SJSA1 (cell line): ENCODE results near the gene SAMD14. TPM values are rescaled to one million over a fixed set of nuclear protein-coding genes. Genes with fewer than 3 reads are reported as not detected.

Source experiments
- DNase-seq, 2 experiments: peaks; one replicate each; pipeline ENCODE4 v3.0.0-alpha.2; 2015 to 2020; ENCODE audit warnings: low spot score in 2 of 2, low read depth in 1 of 2
- H3K27ac ChIP-seq: fragments of 250-450 bp; sonication (Bioruptor Pico); 2 replicates; pipeline ENCODE4 v1.5.1; 2020; ENCODE audit warnings: mild to moderate bottlenecking, moderate library complexity
- H3K27me3 ChIP-seq: fragments of 250-450 bp; sonication (Bioruptor Pico); replicated peaks from 2 replicates; pipeline ENCODE4 v1.5.1; 2020; ENCODE audit warnings: mild to moderate bottlenecking, moderate library complexity
- H3K36me3 ChIP-seq: fragments of 250-450 bp; sonication (Bioruptor Pico); 2 replicates; pipeline ENCODE4 v1.5.1; 2020; ENCODE audit warnings: mild to moderate bottlenecking
- H3K4me1 ChIP-seq: fragments of 250-450 bp; sonication (Bioruptor Pico); replicated peaks from 2 replicates; pipeline ENCODE4 v1.6.1; 2021; ENCODE audit warnings: mild to moderate bottlenecking
- H3K4me3 ChIP-seq: fragments of 250-450 bp; sonication (Bioruptor Pico); 2 replicates; pipeline ENCODE4 v1.5.1; 2020; ENCODE audit warnings: mild to moderate bottlenecking
- H3K9me3 ChIP-seq: fragments of 250-450 bp; sonication (Bioruptor Pico); replicated peaks from 2 replicates; pipeline ENCODE4 v1.5.1; 2020; ENCODE audit warnings: mild to moderate bottlenecking
- total RNA-seq: library from RNA; depleted of rRNA; stranded (reverse); fragments of >200 nt; shearing (Covaris generic); gene quantifications from 2 replicates; pipeline ENCODE4 v1.2.3, GENCODE V29; 2014

SAMD14 gene
- total RNA-seq, 1 experiment from 2014 or later = 0.11 TPM

DNA sequence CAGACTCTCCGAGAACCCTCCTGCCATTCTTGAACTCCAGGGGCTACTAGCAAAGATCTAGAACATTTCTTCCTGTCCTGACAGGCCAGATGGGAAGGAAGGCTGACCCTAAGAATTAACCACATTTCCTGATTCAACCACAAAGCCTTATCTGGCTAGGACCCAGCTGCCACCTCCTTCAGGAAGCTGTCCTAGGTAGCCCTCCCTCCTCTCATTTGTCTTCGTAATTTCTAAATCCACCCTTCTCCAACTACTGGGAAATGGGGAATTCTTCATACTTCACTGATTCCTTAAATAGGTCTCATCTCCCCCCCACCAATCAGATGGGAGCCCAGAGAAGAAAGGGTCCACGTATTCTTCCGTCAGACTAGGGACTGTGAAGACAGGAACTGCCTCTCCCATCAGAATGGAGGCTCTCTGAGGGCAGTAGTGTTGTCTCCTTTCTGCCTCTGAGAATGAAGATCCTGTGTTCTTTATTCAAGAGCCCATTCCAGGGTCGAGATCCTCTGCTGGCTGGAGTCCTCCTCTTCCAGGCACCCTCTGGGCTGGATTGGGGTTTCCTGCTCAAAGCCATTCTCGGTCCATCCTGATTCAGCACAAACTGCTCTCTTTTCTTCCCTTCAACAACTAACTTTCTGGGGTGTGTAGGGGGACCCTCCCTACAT is 2.1 kb downstream of the SAMD14 start:
- no peak overlapping the region for H3K4me3 ChIP-seq
- no peak for DNase-seq
- H3K27ac ChIP-seq = no peak overlapping the region
- peaks cover 12% of the 10 kb centered on the region for H3K36me3 ChIP-seq
- H3K9me3 ChIP-seq = no peaks in the 10 kb centered on the region; the same call in 1 of the 2 replicates
- peaks cover 16% of the 10 kb centered on the region for H3K27me3 ChIP-seq
- peaks cover 17% of the 10 kb centered on the region for H3K4me1 ChIP-seq

DNA sequence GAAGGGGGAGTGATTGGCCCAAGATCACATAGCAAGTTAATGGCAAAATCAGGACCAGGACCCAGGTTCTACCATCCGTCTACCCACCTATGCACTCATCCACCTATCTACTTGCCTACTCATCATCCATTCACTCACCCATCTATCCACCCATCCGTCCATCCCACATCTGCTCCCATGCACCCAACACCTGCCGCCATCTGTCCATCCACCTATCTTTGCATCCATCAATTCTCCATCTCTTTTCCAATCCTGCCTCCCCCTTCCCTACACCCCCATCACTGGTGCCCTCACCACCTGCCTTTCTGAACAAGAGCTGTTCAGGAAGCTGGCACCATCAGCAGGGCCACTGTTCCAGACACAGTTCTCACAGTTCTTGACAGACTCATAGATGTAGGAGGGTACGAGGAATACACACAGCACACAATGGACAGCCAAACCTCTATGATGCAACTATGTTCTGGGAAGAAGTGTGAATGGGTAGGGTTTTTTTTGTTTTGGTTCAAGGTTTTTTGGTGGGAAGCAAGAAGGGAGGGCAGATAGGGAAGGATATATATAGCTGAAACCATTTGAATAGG is 4.5 kb downstream of the SAMD14 start:
- Histone ChIP-seq H3K4me3 (no peak overlapping the region), H3K9me3 (no peaks in the 10 kb centered on the region; the same call in 1 of the 2 replicates), H3K27me3 (peaks cover 16% of the 10 kb centered on the region), H3K27ac (no peak overlapping the region), H3K4me1 (peaks cover 14% of the 10 kb centered on the region), H3K36me3 (0 out of 2 replicates have a peak, but pooled peaks cover 2% of the 10 kb centered on the region)
- no peak for DNase-seq

DNA sequence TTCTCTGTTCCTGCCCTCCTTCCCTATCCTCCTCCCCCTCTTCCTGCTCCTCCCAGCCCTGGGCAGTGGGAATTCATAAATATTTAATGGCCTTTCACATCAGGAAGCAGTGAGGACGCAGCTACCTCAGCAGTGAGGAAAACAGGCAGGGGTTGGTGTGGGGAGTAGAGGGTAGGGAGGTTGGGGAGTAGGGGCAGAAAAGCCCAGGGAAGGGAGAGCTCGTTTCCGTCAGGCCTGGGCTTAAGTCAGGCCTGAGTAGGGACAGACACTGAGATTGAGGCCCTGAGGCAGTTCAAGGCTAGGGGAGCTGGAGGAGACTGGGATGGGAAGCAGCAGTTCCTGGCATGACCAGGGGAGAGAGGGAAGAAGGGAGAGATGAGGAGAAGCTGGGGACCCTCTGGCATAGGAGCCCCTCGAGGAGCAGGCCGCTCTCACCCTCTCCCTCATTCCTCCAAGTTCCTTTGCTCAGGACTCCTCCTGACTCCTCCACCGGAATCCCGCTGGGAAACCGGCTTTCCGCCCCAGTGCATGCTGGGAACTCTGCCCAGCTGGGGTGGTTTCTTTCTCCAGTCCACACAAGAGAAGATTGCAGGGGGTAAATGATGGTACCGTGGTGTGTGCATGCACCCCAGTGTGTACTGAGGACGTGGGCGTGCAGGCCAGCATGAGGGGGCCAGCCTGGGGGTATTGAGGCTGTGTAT is 6.2 kb downstream of the SAMD14 start:
- Histone ChIP-seq H3K4me1 (peaks cover 10% of the 10 kb centered on the region), H3K4me3 (no peak overlapping the region), H3K9me3 (no peaks in the 10 kb centered on the region; the same call in 1 of the 2 replicates), H3K27me3 (peaks cover 10% of the 10 kb centered on the region), H3K36me3 (no peaks in the 10 kb centered on the region), H3K27ac (no peak overlapping the region)
- no peak for DNase-seq

DNA sequence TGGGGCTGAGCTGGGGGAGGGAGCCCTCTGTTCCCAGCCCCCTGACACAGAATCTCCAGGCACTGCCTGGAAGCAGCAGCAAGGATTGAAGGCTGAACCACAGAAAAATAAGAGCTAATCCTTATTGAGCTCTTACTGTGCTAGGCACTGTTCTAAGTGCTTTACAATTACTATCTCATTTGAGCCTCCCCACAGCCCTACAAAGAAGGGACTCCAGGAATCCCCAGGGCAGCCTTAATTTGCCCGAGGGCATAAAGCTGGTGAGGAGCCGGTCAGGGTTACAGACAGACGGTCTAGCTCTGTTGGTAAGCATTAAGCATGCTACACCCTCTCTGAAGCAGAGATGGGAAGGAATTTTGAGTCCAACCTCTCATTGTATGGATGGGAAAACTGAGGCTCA is 7.0 kb downstream of the SAMD14 start:
- DNase-seq = no peak
- Histone ChIP-seq H3K36me3 (no peaks in the 10 kb centered on the region), H3K4me3 (no peak overlapping the region), H3K27ac (no peak overlapping the region), H3K4me1 (peaks cover 10% of the 10 kb centered on the region), H3K27me3 (peaks cover 5% of the 10 kb centered on the region), H3K9me3 (no peaks in the 10 kb centered on the region)

DNA sequence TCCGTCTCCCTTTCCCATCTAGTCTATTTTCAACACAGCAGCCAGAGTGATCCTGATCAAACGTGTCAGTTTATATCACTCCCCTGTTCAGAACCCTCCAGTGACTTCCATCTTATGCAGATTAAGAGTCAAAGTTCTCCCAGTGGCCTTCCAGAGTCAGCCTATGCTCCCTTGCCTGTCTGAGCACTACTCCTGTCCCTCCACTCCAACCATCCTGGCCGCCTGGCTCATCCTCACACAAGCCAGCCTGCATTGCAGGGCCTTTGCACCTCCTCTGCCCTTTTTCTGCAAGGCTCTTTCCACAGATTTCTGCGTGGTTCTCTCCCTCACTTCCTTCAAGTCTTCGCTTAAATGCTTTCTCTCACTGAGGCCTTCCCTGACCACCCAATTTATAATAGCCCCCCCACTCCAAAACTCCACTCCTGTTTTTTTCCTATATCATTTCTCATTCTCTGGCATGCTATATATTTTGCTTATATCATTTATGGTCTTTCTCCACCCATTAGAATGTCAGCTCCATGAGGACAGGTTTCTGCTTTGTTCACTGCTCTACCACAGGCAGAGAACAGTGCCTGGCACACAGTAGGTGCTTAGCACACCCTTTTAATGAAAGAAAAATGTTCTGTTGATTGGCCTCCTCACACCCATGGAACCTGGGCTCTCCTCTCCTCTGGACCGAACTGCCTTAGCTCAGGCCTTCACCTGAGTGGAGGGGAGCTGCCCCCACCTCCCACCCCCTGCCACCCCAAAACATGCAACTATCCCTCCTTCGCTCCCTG is 9.3 kb downstream of the SAMD14 start:
- no peak overlapping the region for H3K27ac ChIP-seq
- no peaks in the 10 kb centered on the region for H3K36me3 ChIP-seq
- H3K4me3 ChIP-seq = no peak overlapping the region
- H3K9me3 ChIP-seq = no peaks in the 10 kb centered on the region
- H3K27me3 ChIP-seq = peaks cover 14% of the 10 kb centered on the region
- DNase-seq = no peak
- H3K4me1 ChIP-seq = peaks cover 12% of the 10 kb centered on the region

DNA sequence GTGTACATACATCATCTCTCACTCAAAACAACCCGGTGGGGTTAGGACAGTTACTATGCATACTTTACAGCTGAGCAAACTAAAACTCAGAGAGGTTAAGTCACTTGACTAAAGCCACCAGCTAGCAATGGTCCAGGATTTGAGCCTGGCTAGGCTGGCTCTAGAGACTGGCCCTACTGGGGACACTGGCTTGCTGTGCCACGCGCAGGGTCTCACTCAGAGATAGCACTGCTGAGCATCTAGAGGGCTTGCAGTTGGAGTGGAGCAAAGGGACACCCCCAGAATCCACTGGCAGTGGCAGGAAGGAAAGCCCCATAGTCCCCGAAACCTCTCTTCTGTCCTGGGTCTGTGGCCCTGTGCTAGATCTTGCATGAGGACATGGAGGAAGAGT is 11.1 kb downstream of the SAMD14 start:
- H3K4me1 ChIP-seq = peaks cover 10% of the 10 kb centered on the region
- H3K27ac ChIP-seq = no peak overlapping the region
- no peak overlapping the region for H3K4me3 ChIP-seq
- DNase-seq = no peak
- H3K36me3 ChIP-seq = no peaks in the 10 kb centered on the region
- peaks cover 14% of the 10 kb centered on the region for H3K27me3 ChIP-seq
- H3K9me3 ChIP-seq = no peaks in the 10 kb centered on the region

DNA sequence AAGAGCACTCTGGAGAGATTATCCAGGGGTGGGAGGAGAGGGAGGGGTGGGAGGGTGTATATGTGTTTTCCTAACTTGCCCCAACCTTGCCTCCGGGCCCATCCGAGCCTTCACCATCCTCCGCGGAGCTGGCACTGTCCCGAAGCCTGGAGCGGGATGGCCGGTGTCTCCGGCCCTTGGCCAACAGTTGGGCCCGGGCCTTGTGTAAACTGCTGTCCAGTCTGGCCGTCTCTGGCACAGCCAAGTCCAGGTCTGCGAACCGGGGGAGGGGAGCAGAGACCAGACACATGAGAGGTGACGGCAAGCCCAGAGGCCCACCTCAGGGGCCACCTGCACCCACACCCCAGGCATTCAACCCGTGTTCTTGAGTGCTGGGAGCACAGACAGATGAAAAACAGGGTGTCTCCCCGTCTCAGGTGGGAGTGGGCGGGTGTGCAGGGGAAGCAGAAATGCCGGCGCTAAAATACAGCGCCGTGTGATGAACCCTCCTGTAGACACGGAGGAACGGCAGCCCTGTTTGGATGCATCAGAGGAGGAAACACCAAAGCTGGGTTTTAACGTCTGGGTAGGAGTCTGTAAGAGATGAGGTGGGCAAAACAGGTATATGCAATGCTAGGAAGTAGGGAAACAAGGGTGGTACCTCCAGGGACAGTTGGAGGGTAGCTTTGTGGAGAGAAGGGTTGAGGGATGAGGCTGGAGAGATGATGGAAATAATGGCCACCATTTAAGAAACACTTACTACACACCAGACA is 11.7 kb downstream of the SAMD14 start:
- Histone ChIP-seq H3K9me3 (no peaks in the 10 kb centered on the region), H3K4me3 (no peak overlapping the region), H3K27me3 (peaks cover 14% of the 10 kb centered on the region), H3K27ac (no peak overlapping the region), H3K36me3 (no peaks in the 10 kb centered on the region), H3K4me1 (peaks cover 5% of the 10 kb centered on the region; the same call in 1 of the 2 replicates)
- no peak for DNase-seq

DNA sequence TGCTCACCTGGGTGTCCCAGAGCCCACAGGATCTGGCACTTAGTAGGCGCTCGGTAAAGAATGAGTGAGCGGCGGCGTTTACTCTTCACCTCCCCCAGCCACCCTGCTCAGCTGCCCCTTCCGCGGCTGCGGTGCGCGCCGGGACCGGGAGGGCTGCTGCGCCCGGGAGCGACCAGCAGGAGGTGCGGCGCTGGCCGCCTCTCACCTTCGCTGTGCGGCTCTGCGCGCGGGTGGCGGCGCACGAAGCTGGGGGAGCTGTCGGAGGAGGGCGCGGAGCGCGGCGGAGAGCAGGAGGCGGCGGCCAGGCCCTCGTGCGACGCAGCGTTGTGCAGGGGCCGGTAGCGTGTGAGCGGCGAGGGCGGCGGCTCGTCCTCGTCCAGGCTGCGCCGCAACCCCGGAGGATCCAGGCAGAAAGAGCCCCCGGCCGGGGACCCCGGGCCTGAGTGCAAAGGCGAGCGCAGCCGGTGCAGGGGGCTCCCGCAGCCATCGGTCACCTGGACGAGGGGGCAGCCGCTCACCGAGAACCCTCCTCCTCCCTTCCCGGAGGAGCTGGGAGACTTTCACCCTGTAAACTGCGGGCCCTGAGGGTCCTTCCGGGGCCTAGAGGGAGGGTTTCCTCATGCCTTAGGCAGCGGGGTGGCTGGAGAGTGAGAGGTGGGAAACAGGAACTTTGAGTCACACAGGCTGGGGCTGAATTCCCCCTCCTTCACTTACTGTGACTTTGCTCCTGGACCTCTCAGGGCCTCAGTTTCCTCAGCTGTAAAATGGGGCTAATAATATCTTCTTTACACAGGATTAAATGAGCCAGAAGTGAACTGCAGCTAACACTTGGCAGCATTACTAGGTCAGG is 12.5 kb downstream of the SAMD14 start:
- H3K4me1 ChIP-seq = peaks cover 9% of the 10 kb centered on the region
- H3K36me3 ChIP-seq = no peaks in the 10 kb centered on the region
- no peak overlapping the region for H3K4me3 ChIP-seq
- H3K9me3 ChIP-seq = no peaks in the 10 kb centered on the region
- no peak for DNase-seq
- H3K27me3 ChIP-seq = peaks cover 14% of the 10 kb centered on the region
- H3K27ac ChIP-seq = no peak overlapping the region

DNA sequence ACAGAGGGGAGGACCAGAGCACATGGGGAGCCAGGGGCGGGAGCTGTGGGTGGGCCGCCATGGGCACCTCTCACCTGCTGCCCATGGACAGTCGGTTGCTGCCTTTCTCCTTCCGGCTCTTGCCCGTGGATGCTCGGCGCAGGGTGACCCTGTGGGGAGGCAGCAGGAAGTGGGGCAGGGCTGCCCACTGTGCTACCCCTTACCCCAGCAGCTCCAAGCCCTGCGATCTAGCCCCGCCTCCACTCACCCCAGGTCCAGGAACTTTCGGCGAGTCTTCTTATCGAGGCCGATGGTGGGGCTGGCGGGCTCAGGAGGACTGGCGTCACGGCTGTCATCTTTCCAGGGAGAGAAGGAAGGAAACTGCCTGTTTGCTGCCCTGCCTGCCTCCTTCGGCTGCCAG is 14.2 kb downstream of the SAMD14 start:
- Histone ChIP-seq H3K9me3 (no peaks in the 10 kb centered on the region), H3K27me3 (peaks cover 14% of the 10 kb centered on the region), H3K4me1 (peaks cover 24% of the 10 kb centered on the region), H3K36me3 (peaks cover 5% of the 10 kb centered on the region; the same call in 1 of the 2 replicates), H3K27ac (no peak overlapping the region), H3K4me3 (no peak overlapping the region)
- DNase-seq = no peak

DNA sequence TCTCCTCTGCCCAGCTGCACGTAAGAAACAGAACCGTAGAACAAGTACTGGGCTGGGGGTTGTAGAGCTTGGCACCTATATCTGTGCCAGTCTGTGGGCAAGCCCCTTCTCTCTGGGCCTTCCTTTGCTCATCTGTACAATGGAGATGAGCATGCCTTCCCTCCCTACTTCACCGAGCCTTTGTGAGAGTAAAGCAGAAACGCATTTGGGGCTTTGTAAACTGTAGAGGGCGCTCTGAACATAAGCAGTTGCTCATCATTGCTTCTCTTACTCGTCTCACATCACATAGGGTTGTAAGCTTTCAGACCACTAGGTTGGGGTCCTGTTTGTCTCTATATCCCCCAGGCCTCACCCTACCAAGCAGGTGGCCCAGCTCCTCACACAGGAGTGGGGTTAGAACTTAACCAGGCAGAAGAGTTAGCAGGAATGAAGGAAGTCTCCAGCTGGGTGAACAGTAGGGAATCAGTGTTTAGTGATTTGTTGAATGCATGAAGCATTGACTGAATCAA is 15.1 kb downstream of the SAMD14 start:
- Histone ChIP-seq H3K36me3 (peaks cover 8% of the 10 kb centered on the region), H3K27me3 (peaks cover 12% of the 10 kb centered on the region), H3K27ac (no peak overlapping the region), H3K4me3 (no peak overlapping the region), H3K9me3 (no peaks in the 10 kb centered on the region), H3K4me1 (peaks cover 24% of the 10 kb centered on the region)
- DNase-seq = peak in 1 of 2 experiments; percentile 55

DNA sequence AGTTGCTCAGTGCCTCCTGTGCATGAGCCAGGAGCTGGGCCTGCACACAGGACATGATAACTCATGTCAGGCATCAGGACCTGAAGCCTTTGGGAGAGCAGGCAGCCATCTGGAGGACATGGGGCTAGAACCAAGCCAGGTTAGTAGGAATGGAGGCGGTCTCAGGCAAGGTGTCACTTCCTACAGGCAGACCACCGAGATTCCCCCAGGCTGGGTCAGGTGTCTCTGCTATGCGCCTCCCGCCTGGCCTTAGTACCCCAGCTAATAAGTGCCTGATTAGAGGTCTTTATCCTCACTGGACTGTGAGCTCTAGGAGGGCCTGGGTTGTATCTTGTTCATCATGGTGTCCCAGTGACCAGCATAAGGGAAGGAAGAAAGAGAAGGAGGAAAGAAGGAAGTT is 15.6 kb downstream of the SAMD14 start:
- no peak for DNase-seq
- no peak overlapping the region for H3K4me3 ChIP-seq
- peaks cover 24% of the 10 kb centered on the region for H3K4me1 ChIP-seq
- H3K27ac ChIP-seq = no peak overlapping the region
- peaks cover 8% of the 10 kb centered on the region for H3K36me3 ChIP-seq
- no peaks in the 10 kb centered on the region for H3K9me3 ChIP-seq
- H3K27me3 ChIP-seq = peaks cover 9% of the 10 kb centered on the region

DNA sequence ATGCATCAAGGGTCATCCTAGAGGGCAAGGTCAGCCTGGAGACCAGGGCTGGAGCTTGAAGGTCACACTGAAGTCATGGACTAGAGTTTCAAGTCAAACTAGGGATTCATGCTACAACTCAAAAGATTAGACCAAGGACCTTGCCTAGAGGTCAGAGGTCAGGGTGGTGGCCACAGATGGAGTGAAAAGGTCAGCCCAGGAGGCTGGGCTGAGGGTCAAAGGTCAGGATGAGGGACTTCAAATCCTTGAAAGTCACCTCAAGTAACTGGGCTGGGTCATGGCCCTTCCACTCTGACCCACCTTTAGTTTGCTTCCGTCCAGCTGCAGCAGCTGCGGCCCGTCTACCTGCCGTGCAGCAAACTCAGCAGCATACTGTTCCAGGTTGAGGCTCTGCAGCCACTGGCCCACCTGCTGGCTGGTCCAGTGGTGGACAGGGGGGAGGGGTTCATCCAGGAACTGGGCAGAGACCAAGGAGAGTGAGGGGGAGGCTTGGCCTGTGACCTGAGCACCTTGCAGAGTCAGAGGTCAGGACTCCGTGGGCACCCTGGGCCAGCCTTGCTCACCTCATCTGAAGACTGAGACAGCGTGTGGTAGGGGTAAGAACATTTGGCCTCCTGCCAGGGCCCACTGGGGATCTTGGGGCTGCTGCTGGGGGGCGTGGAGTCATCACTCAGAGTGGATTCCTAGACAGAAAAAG is 16.2 kb downstream of the SAMD14 start:
- Histone ChIP-seq H3K4me3 (no peak overlapping the region), H3K4me1 (peaks cover 24% of the 10 kb centered on the region), H3K36me3 (peaks cover 11% of the 10 kb centered on the region), H3K27me3 (peaks cover 9% of the 10 kb centered on the region), H3K9me3 (no peaks in the 10 kb centered on the region), H3K27ac (no peak overlapping the region)
- no peak for DNase-seq
